CD4-positive, alpha-beta memory T cell (primary cell): ENCODE data around the gene FLAD1. TPM values are rescaled to one million over a fixed set of nuclear protein-coding genes. Genes with fewer than 3 reads are reported as not detected.

Source experiments
- CTCF ChIA-PET: fragments of 350-600 bp; sonication (Branson Sonifier 250); formaldehyde crosslinking; loops from one replicate; lab custom pipeline; 2021; ENCODE audit warnings: inconsistent platforms; ENCODE audit not compliant: partially characterized antibody; lab: Charles Lee
- POLR2A ChIA-PET: fragments of 350-600 bp; sonication (Branson Sonifier 250); formaldehyde crosslinking; loops from one replicate; lab custom pipeline; 2021; ENCODE audit not compliant: partially characterized antibody; lab: Charles Lee
- DNase-seq, 5 donors: peaks; one replicate each; pipeline versions ENCODE4 v3.0.0 to v3.0.0-alpha.2; 2020 to 2022; ENCODE audit warnings: mixed read lengths in 1 of 5
- H3K27ac ChIP-seq: one replicate; pipeline ENCODE4 v1.7.0; 2013; ENCODE audit warnings: low read depth, low read length
- H3K27me3 ChIP-seq: 2 replicates; pipeline ENCODE4 v1.7.0; 2013; ENCODE audit warnings: mild to moderate bottlenecking, low read length, moderate library complexity; ENCODE audit not compliant: insufficient read depth
- H3K36me3 ChIP-seq: 2 replicates; pipeline ENCODE4 v1.7.0; 2013; ENCODE audit warnings: mild to moderate bottlenecking, low read length, moderate library complexity; ENCODE audit not compliant: insufficient read depth
- H3K4me1 ChIP-seq: 2 replicates; pipeline ENCODE4 v1.7.0; 2013; ENCODE audit warnings: mild to moderate bottlenecking, low read length, moderate library complexity; ENCODE audit not compliant: insufficient read depth
- H3K4me3 ChIP-seq, 2 donors: one replicate each; pipeline ENCODE4 v1.7.0; 2013; ENCODE audit warnings: low read length in 2 of 2, mild to moderate bottlenecking in 1 of 2
- H3K9me3 ChIP-seq, 2 donors: one replicate each; pipeline ENCODE4 v1.7.0; 2013; ENCODE audit warnings: low read length in 2 of 2, control low read depth in 1 of 2; ENCODE audit not compliant: control insufficient read depth in 1 of 2
- H3K27ac Mint-ChIP-seq, 7 donors: one replicate each; pipeline ENCODE4 v1.8.0; 2020 to 2021; ENCODE audit warnings: mixed read lengths in 7 of 7, mild to moderate bottlenecking in 6 of 7, inconsistent platforms in 3 of 7, moderate library complexity in 3 of 7
- H3K27me3 Mint-ChIP-seq, 2 donors: one replicate each; pipeline ENCODE4 v1.8.0; 2020 to 2021; ENCODE audit warnings: mixed read lengths in 2 of 2
- H3K36me3 Mint-ChIP-seq, 2 donors: one replicate each; pipeline ENCODE4 v1.8.0; 2020 to 2021; ENCODE audit warnings: mixed read lengths in 2 of 2, inconsistent platforms in 1 of 2, mild to moderate bottlenecking in 1 of 2
- H3K4me1 Mint-ChIP-seq, 4 donors: one replicate each; pipeline ENCODE4 v1.8.0; 2020 to 2021; ENCODE audit warnings: mixed read lengths in 4 of 4, mild to moderate bottlenecking in 1 of 4
- H3K4me3 Mint-ChIP-seq, 8 donors: one replicate each; pipeline ENCODE4 v1.8.0; 2020 to 2021; ENCODE audit warnings: mixed read lengths in 8 of 8, mild to moderate bottlenecking in 7 of 8, moderate library complexity in 6 of 8, inconsistent platforms in 3 of 8
- H3K9me3 Mint-ChIP-seq, 8 donors: one replicate each; pipeline ENCODE4 v1.8.0; 2020 to 2021; ENCODE audit warnings: mixed read lengths in 8 of 8, mild to moderate bottlenecking in 5 of 8, inconsistent platforms in 3 of 8, moderate library complexity in 1 of 8
- intact Hi-C: fragments of 100-400 bp; cut with micrococcal nuclease; formaldehyde crosslinking; loops from one replicate; pipeline ENCODE4 v1.15.1; 2023
- polyA plus RNA-seq, 2 donors: library from polyadenylated mRNA; unstranded; fragments of 300-500 nt; fragmentation: Illumina TruSeq; gene quantifications; one replicate each; pipeline ENCODE4 v1.2.3, GENCODE V29; 2021
- total RNA-seq, 2 experiments: library from RNA; stranded (reverse); gene quantifications; one replicate each; pipeline ENCODE4 v1.2.3, GENCODE V29; 2021

FLAD1 gene
- total and polyA plus RNA-seq, 4 experiments from 2014 or later, result 48.9 to 75.9 (median 54.5) TPM

DNA sequence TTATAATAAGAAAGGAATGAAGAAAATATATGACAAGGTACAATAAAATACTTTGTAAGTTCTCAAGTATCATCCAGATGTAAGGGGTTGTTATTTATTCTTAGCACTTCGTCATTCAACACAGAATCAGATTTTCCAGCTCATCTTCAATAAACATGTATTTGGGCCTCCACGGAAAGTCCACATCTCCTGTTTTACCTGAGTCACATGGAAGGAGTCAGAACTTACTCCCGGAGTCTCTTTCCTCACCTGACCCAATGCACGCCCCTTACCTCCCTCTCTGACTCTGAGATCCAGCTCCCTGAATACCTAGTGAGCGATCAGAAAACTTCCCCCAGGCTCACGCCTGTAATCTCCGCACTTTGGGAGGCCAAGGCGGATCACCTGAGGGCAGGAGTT is 45.2 kb upstream of the FLAD1 start:
- Histone ChIP-seq H3K27ac (peak overlapping the region; percentile 96), H3K27me3 (no peaks in the 10 kb centered on the region), H3K4me3 (peak overlapping the region; percentile 51 to 93), H3K36me3 (no peaks in the 10 kb centered on the region), H3K4me1 (peaks cover 68% of the 10 kb centered on the region), H3K9me3 (no peaks in the 10 kb centered on the region)
- ChIA-PET CTCF (interaction anchor here (0.7 to 8.0 kb wide), 6 partner anchors 15 to 378 kb away, joined by 3 to 65 read pairs (median 6); partner anchors contain the start of gene PBXIP1), POLR2A (interaction anchor here (0.6 to 4.0 kb wide), 11 partner anchors 10 to 378 kb away, joined by 3 to 51 read pairs (median 17); partner anchors contain the start of genes CKS1B, FLAD1, PYGO2 and SHC1)
- peaks cover 0 to 14% of the 10 kb centered on the region in 2 donors for H3K36me3 Mint-ChIP-seq
- intact Hi-C loops, result loop anchor here (1.0 to 5.0 kb wide), 8 partner anchors 17 to 461 kb away; partner anchors contain the start of genes ADAR, CKS1B, PYGO2 and RUSC1
- DNase-seq, result no peak
- peak overlapping the region; percentile 97 to 100 (median 99) for H3K27ac Mint-ChIP-seq
- no peaks in the 10 kb centered on the region for H3K9me3 Mint-ChIP-seq
- H3K4me1 Mint-ChIP-seq, result peaks cover 47 to 83% (median 70%) of the 10 kb centered on the region in 4 donors
- peak overlapping the region; percentile 93 to 99 (median 97) for H3K4me3 Mint-ChIP-seq
- no peaks in the 10 kb centered on the region for H3K27me3 Mint-ChIP-seq

DNA sequence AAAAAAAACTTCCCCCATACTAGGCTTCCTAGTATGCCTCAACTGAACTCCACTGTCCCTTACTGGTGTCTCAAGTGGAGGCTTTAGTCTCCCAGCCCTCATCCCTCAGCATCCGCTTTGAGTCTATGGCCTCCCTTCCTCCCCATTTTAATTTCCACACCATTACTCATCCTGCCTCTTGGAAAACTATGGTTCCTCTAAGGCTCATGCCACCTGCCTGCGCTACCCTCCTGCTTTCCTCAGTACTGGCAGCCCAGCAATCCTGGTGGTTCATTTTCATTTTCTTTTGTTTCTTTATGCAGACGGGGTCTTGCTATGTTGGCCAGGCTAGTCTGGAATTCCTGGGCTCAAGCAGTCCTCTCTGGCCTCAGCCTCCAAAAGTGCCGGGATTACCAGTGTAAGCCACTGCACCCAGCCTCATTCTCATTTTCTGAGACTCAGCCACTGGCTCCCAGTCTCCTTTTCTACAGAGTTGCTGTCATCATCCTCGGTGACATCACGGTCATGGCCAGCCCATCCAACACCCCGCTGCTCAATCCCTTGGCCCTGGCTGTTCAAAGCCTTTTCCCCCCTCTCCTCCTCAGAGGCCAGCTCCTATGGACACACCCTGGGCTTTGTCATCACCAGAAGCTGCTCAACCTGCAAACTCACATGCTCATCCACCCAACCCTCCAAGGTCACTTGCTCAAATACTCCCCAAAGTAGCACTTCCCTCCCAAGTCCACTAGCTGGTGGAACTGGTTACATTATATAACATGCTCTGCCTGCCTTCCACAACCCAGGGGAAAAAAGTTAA is 44.3 kb upstream of the FLAD1 start:
- ChIA-PET POLR2A (interaction anchor here (0.6 to 4.0 kb wide), 8 partner anchors 10 to 379 kb away, joined by 3 to 51 read pairs (median 14); partner anchors contain the start of genes FLAD1 and PYGO2), CTCF (interaction anchor here (0.7 to 8.0 kb wide), 5 partner anchors 14 to 379 kb away, joined by 3 to 65 read pairs (median 7); partner anchors contain the start of genes PBXIP1 and PYGO2)
- Histone ChIP-seq H3K27ac (peak overlapping the region; percentile 96), H3K36me3 (peaks cover under 1% of the 10 kb centered on the region), H3K4me1 (peaks cover 76% of the 10 kb centered on the region), H3K9me3 (no peaks in the 10 kb centered on the region), H3K4me3 (no peak overlapping the region), H3K27me3 (no peaks in the 10 kb centered on the region)
- Mint-ChIP-seq H3K4me3 (peak overlapping the region; percentile 55 to 99 (median 71)), H3K27ac (peak overlapping the region; percentile 92 to 100 (median 97)), H3K36me3 (peaks cover 0 to 19% of the 10 kb centered on the region in 2 donors), H3K4me1 (peaks cover 51 to 90% (median 77%) of the 10 kb centered on the region in 4 donors), H3K9me3 (no peaks in the 10 kb centered on the region), H3K27me3 (no peaks in the 10 kb centered on the region)
- DNase-seq, result no peak
- intact Hi-C loops, result loop anchor here (5.0 kb wide), 2 partner anchors 383 to 462 kb away; partner anchors contain the start of gene RUSC1

DNA sequence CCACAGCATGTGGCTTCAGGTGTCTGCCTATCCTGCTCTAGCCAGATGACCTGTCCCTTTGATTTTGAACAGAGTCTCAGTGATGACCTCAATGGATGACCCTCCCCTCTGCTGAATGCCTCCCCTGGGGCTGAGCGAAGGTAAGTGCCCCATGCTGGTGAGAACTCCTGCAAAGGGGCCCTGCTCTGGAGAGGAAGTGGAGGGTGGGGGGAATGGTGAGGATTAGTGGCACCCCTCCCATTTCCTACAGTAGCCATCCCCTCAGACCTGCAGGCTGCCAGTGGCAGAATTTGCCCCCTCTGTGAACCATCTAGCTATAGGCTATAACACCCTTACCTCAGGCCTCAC is 43.0 kb upstream of the FLAD1 start:
- Histone ChIP-seq H3K27me3 (no peaks in the 10 kb centered on the region), H3K36me3 (peaks cover 14% of the 10 kb centered on the region), H3K27ac (peak overlapping the region; percentile 82), H3K4me3 (no peak overlapping the region), H3K9me3 (no peaks in the 10 kb centered on the region), H3K4me1 (peaks cover 87% of the 10 kb centered on the region)
- Mint-ChIP-seq H3K27ac (peak overlapping the region; percentile 90 to 97 (median 93)), H3K27me3 (no peaks in the 10 kb centered on the region), H3K36me3 (peaks cover 0 to 30% of the 10 kb centered on the region in 2 donors), H3K4me3 (peak overlapping the region in 7 of 8 donors; percentile 36 to 70 (median 63)), H3K9me3 (peaks cover 0 to 2% (median 0%) of the 10 kb centered on the region in 8 donors), H3K4me1 (peaks cover 53 to 92% (median 73%) of the 10 kb centered on the region in 4 donors)
- intact Hi-C loops, result no loop called here
- DNase-seq, result no peak
- ChIA-PET CTCF (interaction anchor here (0.6 to 8.0 kb wide), 9 partner anchors 13 to 381 kb away, joined by 3 to 65 read pairs (median 3); partner anchors contain the start of genes PBXIP1 and PYGO2), POLR2A (interaction anchor here (0.8 to 1.8 kb wide), 8 partner anchors 9 to 381 kb away, joined by 3 to 6 read pairs (median 4); partner anchors contain the start of genes CKS1B and FLAD1)

DNA sequence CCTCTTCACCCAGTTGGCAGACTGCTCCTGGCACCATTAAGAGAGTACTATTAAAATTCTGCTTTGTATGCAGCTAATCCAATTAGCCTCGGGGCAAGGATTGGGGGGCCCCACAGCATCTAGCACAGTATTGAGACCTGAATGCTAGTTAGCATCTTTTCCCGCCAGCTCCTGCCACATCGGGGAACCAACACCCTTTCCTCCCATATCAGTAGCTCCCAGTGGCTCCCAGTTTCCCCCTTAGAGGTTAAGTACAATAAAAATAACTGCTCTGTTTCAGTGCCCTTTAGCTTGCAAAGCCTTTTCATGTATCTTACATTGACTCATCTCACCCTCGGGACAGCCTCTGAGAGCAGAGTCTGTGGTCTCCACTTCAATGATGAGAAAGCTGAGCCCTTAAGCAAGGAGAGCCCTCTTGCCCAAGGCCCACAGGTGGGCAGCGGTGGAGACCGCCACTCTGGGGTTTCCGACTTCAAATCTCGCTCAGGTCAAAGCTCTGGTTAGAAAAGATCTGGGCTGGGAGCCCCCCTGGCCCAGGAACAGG is 42.4 kb upstream of the FLAD1 start:
- H3K4me1 ChIP-seq, result peaks cover 83% of the 10 kb centered on the region
- peak overlapping the region in 6 of 8 donors; percentile 49 to 70 (median 65) for H3K4me3 Mint-ChIP-seq
- DNase-seq, result no peak
- H3K27me3 ChIP-seq, result no peaks in the 10 kb centered on the region
- H3K9me3 ChIP-seq, result no peaks in the 10 kb centered on the region
- no peaks in the 10 kb centered on the region for H3K27me3 Mint-ChIP-seq
- peak overlapping the region; percentile 90 to 97 (median 93) for H3K27ac Mint-ChIP-seq
- intact Hi-C loops, result no loop called here
- POLR2A ChIA-PET, result interaction anchor here (0.7 to 1.8 kb wide), 9 partner anchors 8 to 381 kb away, joined by 3 to 6 read pairs (median 4); partner anchors contain the start of genes CKS1B and FLAD1
- peaks cover 19% of the 10 kb centered on the region for H3K36me3 ChIP-seq
- CTCF ChIA-PET, result interaction anchor here (0.9 to 8.0 kb wide), 9 partner anchors 12 to 381 kb away, joined by 3 to 65 read pairs (median 3); partner anchors contain the start of genes PBXIP1 and PYGO2
- peaks cover 0 to 35% of the 10 kb centered on the region in 2 donors for H3K36me3 Mint-ChIP-seq
- H3K4me1 Mint-ChIP-seq, result peaks cover 53 to 87% (median 69%) of the 10 kb centered on the region in 4 donors
- H3K4me3 ChIP-seq, result no peak overlapping the region
- H3K27ac ChIP-seq, result peak overlapping the region; percentile 82
- peaks cover 0 to 2% (median 0%) of the 10 kb centered on the region in 8 donors for H3K9me3 Mint-ChIP-seq

DNA sequence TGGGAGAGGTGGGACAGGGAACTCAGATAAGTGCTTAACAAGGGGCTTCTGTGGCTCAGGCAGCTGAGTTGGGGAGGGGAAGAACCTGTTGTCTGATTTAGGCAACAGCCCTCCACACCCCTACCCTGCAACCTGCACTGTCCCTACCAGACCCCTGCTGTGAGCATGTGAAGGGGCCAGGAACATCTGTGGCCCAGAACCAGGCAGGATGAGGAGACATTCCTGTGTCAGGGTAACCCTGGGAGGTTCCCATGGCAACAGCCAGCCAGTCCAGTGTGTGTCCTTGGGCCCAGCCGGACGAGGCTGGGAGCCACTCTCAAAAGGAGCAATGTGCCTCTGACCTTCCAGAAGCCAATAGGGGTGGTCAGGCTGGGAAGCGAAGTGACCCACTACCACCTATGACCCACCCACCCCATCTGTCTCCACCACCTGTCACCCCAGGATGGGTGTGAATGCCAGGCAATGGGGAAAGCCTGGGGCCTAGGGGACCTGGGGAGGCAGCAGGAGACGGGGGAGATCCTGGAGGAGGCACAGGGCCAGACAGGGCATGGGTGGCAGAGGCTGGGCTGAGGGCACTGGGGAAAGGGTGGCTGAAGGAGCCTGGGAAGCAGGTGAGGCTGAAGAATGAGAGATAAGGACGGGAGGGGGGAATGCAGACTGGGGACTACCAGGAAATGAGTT is 41.7 kb upstream of the FLAD1 start:
- H3K4me3 Mint-ChIP-seq, result peak overlapping the region in 7 of 8 donors; percentile 41 to 70 (median 63)
- H3K9me3 Mint-ChIP-seq, result peaks cover 0 to 2% (median 0%) of the 10 kb centered on the region in 8 donors
- peaks cover 27% of the 10 kb centered on the region for H3K36me3 ChIP-seq
- no peak for DNase-seq
- ChIA-PET CTCF (interaction anchor here (1.0 to 8.0 kb wide), 7 partner anchors 12 to 382 kb away, joined by 3 to 65 read pairs (median 4); partner anchors contain the start of genes PBXIP1 and PYGO2), POLR2A (interaction anchor here (0.7 to 1.8 kb wide), 7 partner anchors 7 to 382 kb away, joined by 3 to 6 read pairs (median 4); partner anchors contain the start of genes CKS1B and FLAD1)
- H3K27me3 ChIP-seq, result no peaks in the 10 kb centered on the region
- no peaks in the 10 kb centered on the region for H3K9me3 ChIP-seq
- H3K27ac ChIP-seq, result peak overlapping the region; percentile 82
- peak overlapping the region; percentile 90 to 98 (median 97) for H3K27ac Mint-ChIP-seq
- intact Hi-C loops, result no loop called here
- H3K4me1 ChIP-seq, result peaks cover 78% of the 10 kb centered on the region
- H3K4me3 ChIP-seq, result no peak overlapping the region
- H3K36me3 Mint-ChIP-seq, result peaks cover 5 to 39% of the 10 kb centered on the region in 2 donors
- no peaks in the 10 kb centered on the region for H3K27me3 Mint-ChIP-seq
- H3K4me1 Mint-ChIP-seq, result peaks cover 53 to 85% (median 68%) of the 10 kb centered on the region in 4 donors
